CD4-positive, CD25-positive, alpha-beta regulatory T cell (primary cell): Measurements from ENCODE around the gene ZFAND3. TPM values are rescaled to one million over a fixed set of nuclear protein-coding genes. Genes with fewer than 3 reads are reported as not detected.

ENCODE experiments used
- ATAC-seq, 2 donors: fragments of 150-1000 bp; cut with Tn5 transposase; one replicate each; pipeline ENCODE4 v1.10.0; 2021; ENCODE audit warnings: low read depth in 2 of 2, moderate number of reproducible peaks in 2 of 2, moderate library complexity in 1 of 2
- DNase-seq, 3 donors: peaks; one replicate each; pipeline versions ENCODE4 v3.0.0 to v3.0.0-alpha.2; 2012 to 2022; ENCODE audit warnings: mixed read lengths in 1 of 3
- H3K27ac ChIP-seq: one replicate; pipeline ENCODE4 v1.7.0; 2013; ENCODE audit warnings: mild to moderate bottlenecking, low read length; ENCODE audit not compliant: insufficient read depth, poor library complexity, severe bottlenecking
- H3K27me3 ChIP-seq: one replicate; pipeline ENCODE4 v1.7.0; 2013; ENCODE audit warnings: low read length; ENCODE audit not compliant: control insufficient read depth, insufficient read depth
- H3K36me3 ChIP-seq: one replicate; pipeline ENCODE4 v1.7.0; 2013; ENCODE audit warnings: mild to moderate bottlenecking, low read length, moderate library complexity; ENCODE audit not compliant: control insufficient read depth, insufficient read depth
- H3K4me1 ChIP-seq: 2 replicates; pipeline ENCODE4 v1.7.0; 2013; ENCODE audit warnings: mild to moderate bottlenecking, low read length; ENCODE audit not compliant: insufficient read depth, control insufficient read depth, poor library complexity, severe bottlenecking
- H3K4me3 ChIP-seq: one replicate; pipeline ENCODE4 v1.7.0; 2013; ENCODE audit warnings: low read depth, mild to moderate bottlenecking, low read length, moderate library complexity
- H3K9me3 ChIP-seq, 2 experiments: 1 replicate in 1 of 2; 2 replicates in 1 of 2; pipeline ENCODE4 v1.7.0; 2013; ENCODE audit warnings: low read length in 2 of 2, mild to moderate bottlenecking in 1 of 2, moderate library complexity in 1 of 2; ENCODE audit not compliant: control insufficient read depth in 2 of 2
- H3K27ac Mint-ChIP-seq, 3 donors: one replicate each; pipeline ENCODE4 v1.8.0; 2020 to 2022; ENCODE audit warnings: mild to moderate bottlenecking in 3 of 3, mixed read lengths in 3 of 3, moderate library complexity in 2 of 3
- H3K27me3 Mint-ChIP-seq: one replicate; pipeline ENCODE4 v1.8.0; 2022; ENCODE audit warnings: mild to moderate bottlenecking, mixed read lengths
- H3K36me3 Mint-ChIP-seq: one replicate; pipeline ENCODE4 v1.8.0; 2020; ENCODE audit warnings: mixed read lengths
- H3K4me1 Mint-ChIP-seq, 4 donors: one replicate each; pipeline ENCODE4 v1.8.0; 2020 to 2022; ENCODE audit warnings: mixed read lengths in 4 of 4, mild to moderate bottlenecking in 1 of 4
- H3K4me3 Mint-ChIP-seq, 4 donors: one replicate each; pipeline ENCODE4 v1.8.0; 2020 to 2022; ENCODE audit warnings: mild to moderate bottlenecking in 4 of 4, mixed read lengths in 4 of 4, moderate library complexity in 3 of 4
- H3K9me3 Mint-ChIP-seq, 7 donors: one replicate each; pipeline ENCODE4 v1.8.0; 2020 to 2022; ENCODE audit warnings: mixed read lengths in 7 of 7, mild to moderate bottlenecking in 3 of 7, moderate library complexity in 2 of 7
- polyA plus RNA-seq, 4 donors: library from polyadenylated mRNA; unstranded; fragments of 300-500 nt; fragmentation: Illumina TruSeq; gene quantifications; one replicate each; pipeline ENCODE4 v1.2.3, GENCODE V29; 2021
- total RNA-seq: library from RNA; stranded (reverse); gene quantifications from one replicate; pipeline ENCODE4 v1.2.3, GENCODE V29; 2022

ZFAND3 gene
- total and polyA plus RNA-seq, 5 donors from 2014 or later = 3.5 to 60.0 (median 5.1) TPM

GRCh38 chr6:38168126-38168525, 348.6 kb downstream of the ZFAND3 start:
- no peak overlapping the region for H3K4me3 ChIP-seq
- H3K4me1 Mint-ChIP-seq = peaks cover 0 to 2% (median 0%) of the 10 kb centered on the region in 4 donors
- no peak for DNase-seq
- H3K27ac ChIP-seq = no peak overlapping the region
- H3K9me3 ChIP-seq = no peaks in the 10 kb centered on the region
- no peaks in the 10 kb centered on the region for H3K27me3 Mint-ChIP-seq
- no peaks in the 10 kb centered on the region for H3K36me3 Mint-ChIP-seq
- no peaks in the 10 kb centered on the region for H3K36me3 ChIP-seq
- H3K9me3 Mint-ChIP-seq = peaks cover 0 to 1% (median 0%) of the 10 kb centered on the region in 7 donors
- H3K27ac Mint-ChIP-seq = no peak overlapping the region
- no peak for ATAC-seq
- H3K27me3 ChIP-seq = no peaks in the 10 kb centered on the region
- no peaks in the 10 kb centered on the region for H3K4me1 ChIP-seq
- H3K4me3 Mint-ChIP-seq = no peak overlapping the region

GRCh38 chr6:38168699-38169098, 349.2 kb downstream of the ZFAND3 start:
- H3K9me3 Mint-ChIP-seq = no peaks in the 10 kb centered on the region
- Histone ChIP-seq H3K4me3 (no peak overlapping the region), H3K4me1 (no peaks in the 10 kb centered on the region), H3K9me3 (no peaks in the 10 kb centered on the region), H3K27ac (no peak overlapping the region), H3K36me3 (no peaks in the 10 kb centered on the region), H3K27me3 (no peaks in the 10 kb centered on the region)
- no peak overlapping the region for H3K27ac Mint-ChIP-seq
- H3K27me3 Mint-ChIP-seq = no peaks in the 10 kb centered on the region
- no peak overlapping the region for H3K4me3 Mint-ChIP-seq
- DNase-seq (no peak), ATAC-seq (no peak)
- peaks cover 5% of the 10 kb centered on the region for H3K36me3 Mint-ChIP-seq
- H3K4me1 Mint-ChIP-seq = peaks cover 0 to 7% (median 2%) of the 10 kb centered on the region in 4 donors

- H3K4me1 ChIP-seq = no peaks in the 10 kb centered on the region
- no peak overlapping the region for H3K27ac ChIP-seq
- Mint-ChIP-seq H3K27me3 (no peaks in the 10 kb centered on the region), H3K36me3 (peaks cover 9% of the 10 kb centered on the region), H3K27ac (no peak overlapping the region), H3K9me3 (no peaks in the 10 kb centered on the region), H3K4me3 (no peak overlapping the region), H3K4me1 (peaks cover 0 to 7% (median 2%) of the 10 kb centered on the region in 4 donors)
- no peak overlapping the region for H3K4me3 ChIP-seq
- ATAC-seq (no peak), DNase-seq (no peak)
- H3K36me3 ChIP-seq = no peaks in the 10 kb centered on the region
- H3K9me3 ChIP-seq = no peaks in the 10 kb centered on the region
- H3K27me3 ChIP-seq = no peaks in the 10 kb centered on the region
Observed at GRCh38 chr6:38169221-38169976, 349.9 kb downstream of the ZFAND3 start.

- no peak overlapping the region for H3K4me3 Mint-ChIP-seq
- Histone ChIP-seq H3K4me3 (no peak overlapping the region), H3K27me3 (no peaks in the 10 kb centered on the region), H3K27ac (no peak overlapping the region), H3K36me3 (no peaks in the 10 kb centered on the region), H3K4me1 (no peaks in the 10 kb centered on the region), H3K9me3 (no peaks in the 10 kb centered on the region)
- ATAC-seq (no peak), DNase-seq (no peak)
- no peaks in the 10 kb centered on the region for H3K9me3 Mint-ChIP-seq
- H3K27ac Mint-ChIP-seq = no peak overlapping the region
- peaks cover 0 to 7% (median 2%) of the 10 kb centered on the region in 4 donors for H3K4me1 Mint-ChIP-seq
- peaks cover 12% of the 10 kb centered on the region for H3K36me3 Mint-ChIP-seq
- H3K27me3 Mint-ChIP-seq = no peaks in the 10 kb centered on the region
Observed at GRCh38 chr6:38169977-38170526, 350.5 kb downstream of the ZFAND3 start.

- H3K4me1 Mint-ChIP-seq = peaks cover 0 to 7% (median 2%) of the 10 kb centered on the region in 4 donors
- H3K36me3 Mint-ChIP-seq = peaks cover 12% of the 10 kb centered on the region
- Histone ChIP-seq H3K9me3 (no peaks in the 10 kb centered on the region), H3K4me1 (no peaks in the 10 kb centered on the region), H3K4me3 (no peak overlapping the region), H3K27ac (no peak overlapping the region), H3K27me3 (no peaks in the 10 kb centered on the region), H3K36me3 (no peaks in the 10 kb centered on the region)
- H3K27me3 Mint-ChIP-seq = no peaks in the 10 kb centered on the region
- ATAC-seq (no peak), DNase-seq (no peak)
- no peak overlapping the region for H3K4me3 Mint-ChIP-seq
- no peaks in the 10 kb centered on the region for H3K9me3 Mint-ChIP-seq
- no peak overlapping the region for H3K27ac Mint-ChIP-seq
Observed at GRCh38 chr6:38170666-38171355, 351.3 kb downstream of the ZFAND3 start.

GRCh38 chr6:38171997-38172738, 352.6 kb downstream of the ZFAND3 start:
- ATAC-seq (no peak), DNase-seq (no peak)
- Histone ChIP-seq H3K27ac (no peak overlapping the region), H3K4me1 (no peaks in the 10 kb centered on the region), H3K36me3 (no peaks in the 10 kb centered on the region), H3K4me3 (no peak overlapping the region), H3K9me3 (no peaks in the 10 kb centered on the region), H3K27me3 (no peaks in the 10 kb centered on the region)
- no peaks in the 10 kb centered on the region for H3K9me3 Mint-ChIP-seq
- H3K27me3 Mint-ChIP-seq = no peaks in the 10 kb centered on the region
- no peak overlapping the region for H3K4me3 Mint-ChIP-seq
- H3K36me3 Mint-ChIP-seq = peaks cover 13% of the 10 kb centered on the region
- peaks cover 0 to 7% (median 2%) of the 10 kb centered on the region in 4 donors for H3K4me1 Mint-ChIP-seq
- peak overlapping the region in 1 of 3 donors; percentile 31 for H3K27ac Mint-ChIP-seq

- Mint-ChIP-seq H3K4me3 (no peak overlapping the region), H3K27ac (peak overlapping the region in 1 of 3 donors; percentile 41), H3K4me1 (peaks cover 0 to 7% (median 2%) of the 10 kb centered on the region in 4 donors), H3K27me3 (no peaks in the 10 kb centered on the region), H3K36me3 (peaks cover 18% of the 10 kb centered on the region), H3K9me3 (no peaks in the 10 kb centered on the region)
- no peak for DNase-seq
- no peaks in the 10 kb centered on the region for H3K36me3 ChIP-seq
- H3K9me3 ChIP-seq = no peaks in the 10 kb centered on the region
- ATAC-seq = no peak
- no peak overlapping the region for H3K4me3 ChIP-seq
- no peaks in the 10 kb centered on the region for H3K27me3 ChIP-seq
- no peaks in the 10 kb centered on the region for H3K4me1 ChIP-seq
- no peak overlapping the region for H3K27ac ChIP-seq
Observed at GRCh38 chr6:38172739-38173410, 353.3 kb downstream of the ZFAND3 start.
